Omental fat pad (tissue), 4 donors: ENCODE measurements around the gene GFI1B. TPM values are rescaled to one million over a fixed set of nuclear protein-coding genes. Genes with fewer than 3 reads are reported as not detected.

Experiments
- ATAC-seq: fragments of 150-250 bp; one replicate; pipeline ENCODE4 v1.9.1; 2016; ENCODE audit warnings: mild to moderate bottlenecking, moderate library complexity; ENCODE audit not compliant: low FRiP score
- DNase-seq: peaks from one replicate; pipeline ENCODE4 v3.0.0-alpha.2; 2019; ENCODE audit warnings: low spot score
- CTCF ChIP-seq, 3 donors: fragments of 450-650 bp; IDR thresholded peaks; one replicate each; pipeline ENCODE4 v1.5.1; 2016 to 2017; ENCODE audit warnings: antibody characterized with exemption in 3 of 3, mild to moderate bottlenecking in 3 of 3, moderate library complexity in 2 of 3
- total RNA-seq, 4 donors: library from RNA; depleted of rRNA; stranded (reverse); fragments of >200 nt; gene quantifications; one replicate each; pipeline ENCODE4 v1.1.0, GENCODE V29; 2016

Gene GFI1B
- total RNA-seq, 4 donors from 2014 or later: not detected

DNA sequence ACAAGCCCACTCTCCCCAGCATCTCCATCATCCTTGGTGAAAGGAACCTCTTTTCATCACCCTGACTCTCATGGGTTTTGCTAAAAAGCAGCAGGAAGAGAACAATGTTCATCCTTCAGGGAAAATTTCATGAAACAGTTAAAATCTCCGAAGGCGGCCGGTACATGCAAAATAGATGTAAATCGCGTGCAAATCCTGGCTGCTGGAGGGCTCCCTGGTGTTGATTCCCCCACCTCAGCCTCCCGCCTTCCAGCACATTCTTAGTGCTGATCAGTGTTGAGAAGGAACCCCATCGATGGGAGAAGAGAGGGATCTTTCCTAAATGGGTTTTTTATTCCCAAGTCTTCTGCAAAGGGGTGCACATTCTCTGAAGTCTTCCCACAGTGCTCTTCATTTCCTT is 8.7 kb upstream of the GFI1B start:
- ATAC-seq: no peak
- TF ChIP-seq CTCF (IDR thresholded peaks at IDR 0.05): no peak
- no peak for DNase-seq

GRCh38 chr9:132970324-132971062 is 8.0 kb upstream of the GFI1B start:
- TF ChIP-seq CTCF (IDR thresholded peaks at IDR 0.05): no peak
- no peak for DNase-seq
- no peak for ATAC-seq

DNA sequence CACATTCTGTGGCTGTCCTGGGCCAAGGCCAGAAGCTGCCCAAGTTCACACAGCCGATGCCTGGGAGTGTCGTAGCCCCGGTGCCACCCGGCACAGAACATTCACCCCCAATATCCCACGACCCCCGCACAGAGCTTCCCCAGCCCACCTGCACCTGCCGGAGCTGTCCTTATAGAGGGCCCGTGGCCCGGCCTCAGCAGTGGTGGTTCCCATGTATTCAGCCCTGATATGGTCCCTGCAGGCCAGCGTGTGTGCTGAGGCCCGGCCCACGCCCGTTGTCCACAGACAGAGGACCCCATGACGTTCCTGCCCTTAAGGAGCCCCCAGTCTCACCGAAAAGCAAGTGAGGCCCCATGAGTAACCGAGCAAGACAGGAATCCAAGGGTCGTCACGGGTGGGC is 5.3 kb upstream of the GFI1B start:
- ATAC-seq: no peak

DNA sequence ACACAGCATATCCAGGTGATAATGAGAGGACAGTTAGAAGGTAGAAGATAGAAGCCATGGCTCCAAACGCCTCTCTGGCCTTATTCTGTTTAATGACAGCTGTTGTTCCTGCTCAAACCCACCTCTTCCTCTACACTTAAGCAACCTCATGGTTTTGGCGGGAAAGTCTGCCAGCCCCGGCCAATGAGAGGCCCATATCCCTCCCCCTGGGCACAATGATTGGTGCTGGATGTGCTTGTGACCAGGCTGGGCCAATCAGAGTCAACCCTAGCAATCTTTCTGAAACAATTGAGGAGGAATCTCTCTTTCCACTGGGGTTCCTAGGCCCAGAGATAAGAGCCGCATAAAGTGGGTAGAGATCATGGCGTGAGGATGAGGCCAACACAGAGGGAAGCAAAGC is 4.8 kb upstream of the GFI1B start:
- no peak for DNase-seq
- no peak for TF ChIP-seq CTCF (IDR thresholded peaks at IDR 0.05)

More for the DNA sequence above, 5.3 kb upstream of the GFI1B start:
- TF ChIP-seq CTCF (IDR thresholded peaks at IDR 0.05): no peak
- no peak for DNase-seq

GRCh38 chr9:132975961-132976360 is 2.5 kb upstream of the GFI1B start:
- ATAC-seq (no peak), DNase-seq (no peak)
- no peak for TF ChIP-seq CTCF (IDR thresholded peaks at IDR 0.05)

More for the DNA sequence above, 4.8 kb upstream of the GFI1B start:
- ATAC-seq: no peak

DNA sequence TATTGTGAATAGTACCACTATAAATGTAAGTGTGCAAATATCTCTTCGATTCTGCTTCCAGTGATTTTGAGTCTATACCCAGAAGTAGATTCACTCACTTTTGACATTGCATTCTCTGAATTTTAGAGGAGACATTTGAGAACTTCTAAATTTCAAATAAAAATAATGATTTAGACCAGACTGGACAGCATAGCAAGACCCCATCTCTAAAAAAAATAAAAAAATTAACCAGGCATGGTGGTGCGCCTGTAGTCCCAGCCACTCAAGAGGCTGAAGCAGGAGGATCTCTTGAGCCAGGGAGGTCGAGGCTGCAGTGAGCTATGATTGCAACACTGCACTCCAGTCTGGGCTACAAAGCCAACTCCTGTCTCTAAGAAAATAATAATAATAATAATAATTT is 1.9 kb upstream of the GFI1B start:
- ATAC-seq (no peak), DNase-seq (no peak)
- TF ChIP-seq CTCF (IDR thresholded peaks at IDR 0.05): no peak

GRCh38 chr9:132978112-132978450 is 413 bp upstream of the GFI1B start:
- TF ChIP-seq CTCF (IDR thresholded peaks at IDR 0.05): no peak
- ATAC-seq (no peak), DNase-seq (no peak)
